Ishikawa (cell line): Measurements from ENCODE around the gene UFM1.

Experiments
- CEBPB ChIP-seq: IDR thresholded peaks from 2 replicates; pipeline ENCODE4 v1.6.1; 2012
- EGR1 ChIP-seq: IDR thresholded peaks from 2 replicates; pipeline ENCODE4 v1.6.1; 2012
- NFIC ChIP-seq: IDR thresholded peaks from 2 replicates; pipeline ENCODE4 v1.6.1; 2012
- RAD21 ChIP-seq: IDR thresholded peaks from 2 replicates; pipeline ENCODE4 v1.6.1; 2012; ENCODE audit warnings: low read depth
- TAF1 ChIP-seq: IDR thresholded peaks from 2 replicates; pipeline ENCODE4 v1.6.1; 2012; ENCODE audit warnings: low read depth, mild to moderate bottlenecking
- TF ChIP-seq, protein P1 (sequence below): IDR thresholded peaks from 2 replicates; pipeline ENCODE4 v1.6.1; 2012; ENCODE audit warnings: low read depth, mild to moderate bottlenecking

DNA sequence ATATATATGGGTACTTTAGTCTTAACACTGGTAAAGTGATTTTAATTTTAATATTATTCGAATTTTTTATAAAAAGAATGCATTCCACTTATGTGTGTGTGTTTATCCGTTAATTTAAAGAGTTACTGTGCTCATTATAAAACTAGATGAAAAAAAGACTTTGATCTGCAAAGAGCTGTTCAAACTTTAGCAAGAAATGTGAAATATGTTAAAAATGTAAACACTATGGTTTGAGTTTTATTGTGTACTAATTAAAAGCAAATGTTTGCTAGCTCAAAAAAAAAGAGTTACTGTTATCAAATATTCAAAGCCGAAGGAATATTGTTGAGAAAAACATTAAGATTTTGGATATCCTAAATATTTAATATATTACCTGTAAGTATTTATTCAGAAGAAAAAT is 34.5 kb downstream of the UFM1 start:
- TF ChIP-seq NFIC (no peak), TAF1 (no peak), CEBPB (no peak), RAD21 (no peak), EGR1 (no peak)
- TF ChIP-seq, protein P1, sequence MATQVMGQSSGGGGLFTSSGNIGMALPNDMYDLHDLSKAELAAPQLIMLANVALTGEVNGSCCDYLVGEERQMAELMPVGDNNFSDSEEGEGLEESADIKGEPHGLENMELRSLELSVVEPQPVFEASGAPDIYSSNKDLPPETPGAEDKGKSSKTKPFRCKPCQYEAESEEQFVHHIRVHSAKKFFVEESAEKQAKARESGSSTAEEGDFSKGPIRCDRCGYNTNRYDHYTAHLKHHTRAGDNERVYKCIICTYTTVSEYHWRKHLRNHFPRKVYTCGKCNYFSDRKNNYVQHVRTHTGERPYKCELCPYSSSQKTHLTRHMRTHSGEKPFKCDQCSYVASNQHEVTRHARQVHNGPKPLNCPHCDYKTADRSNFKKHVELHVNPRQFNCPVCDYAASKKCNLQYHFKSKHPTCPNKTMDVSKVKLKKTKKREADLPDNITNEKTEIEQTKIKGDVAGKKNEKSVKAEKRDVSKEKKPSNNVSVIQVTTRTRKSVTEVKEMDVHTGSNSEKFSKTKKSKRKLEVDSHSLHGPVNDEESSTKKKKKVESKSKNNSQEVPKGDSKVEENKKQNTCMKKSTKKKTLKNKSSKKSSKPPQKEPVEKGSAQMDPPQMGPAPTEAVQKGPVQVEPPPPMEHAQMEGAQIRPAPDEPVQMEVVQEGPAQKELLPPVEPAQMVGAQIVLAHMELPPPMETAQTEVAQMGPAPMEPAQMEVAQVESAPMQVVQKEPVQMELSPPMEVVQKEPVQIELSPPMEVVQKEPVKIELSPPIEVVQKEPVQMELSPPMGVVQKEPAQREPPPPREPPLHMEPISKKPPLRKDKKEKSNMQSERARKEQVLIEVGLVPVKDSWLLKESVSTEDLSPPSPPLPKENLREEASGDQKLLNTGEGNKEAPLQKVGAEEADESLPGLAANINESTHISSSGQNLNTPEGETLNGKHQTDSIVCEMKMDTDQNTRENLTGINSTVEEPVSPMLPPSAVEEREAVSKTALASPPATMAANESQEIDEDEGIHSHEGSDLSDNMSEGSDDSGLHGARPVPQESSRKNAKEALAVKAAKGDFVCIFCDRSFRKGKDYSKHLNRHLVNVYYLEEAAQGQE: no peak
